Measurements from ENCODE around the gene NKPD1.

- TF ChIP-seq CTCF (IDR thresholded peaks at IDR 0.05 in 4 of 5, conservative IDR thresholded peaks at IDR 0.05 in 1 of 5) (no peak), POLR2A (IDR thresholded peaks at IDR 0.05) (no peak)
These were observed 14.0 kb downstream of the NKPD1 start for GRCh38 chr19:45146741-45147205.

Measured in gastrocnemius medialis (tissue), 4 donors.